RWPE2 (cell line): ENCODE data around the gene TEN1.
A peak's percentile ranks its signal among the peaks of the same experiment; 100 is the strongest.

Source experiments
- ATAC-seq: fragments of 200-7000 bp; cut with Tn5 transposase; 3 replicates; pipeline ENCODE4 v1.9.1; 2021; ENCODE audit warnings: low read depth
- DNase-seq: peaks from one replicate; pipeline ENCODE4 v3.0.0-alpha.2; 2020; ENCODE audit warnings: low spot score
- H3K27ac ChIP-seq: fragments of 450-650 bp; 2 replicates; pipeline ENCODE4 v1.5.1; 2017; ENCODE audit warnings: mild to moderate bottlenecking; ENCODE audit not compliant: poor library complexity, severe bottlenecking
- H3K27me3 ChIP-seq: fragments of 250-450 bp; sonication (Bioruptor Pico); 2 replicates; pipeline ENCODE4 v1.5.1; 2021; ENCODE audit warnings: mild to moderate bottlenecking, moderate library complexity; ENCODE audit not compliant: insufficient read depth, poor library complexity, severe bottlenecking
- H3K36me3 ChIP-seq: fragments of 250-450 bp; sonication (Bioruptor Pico); 2 replicates; pipeline ENCODE4 v1.5.1; 2020; ENCODE audit warnings: low read depth, mild to moderate bottlenecking, moderate library complexity
- H3K4me1 ChIP-seq: fragments of 250-450 bp; sonication (Bioruptor Pico); 2 replicates; pipeline ENCODE4 v1.5.1; 2021; ENCODE audit warnings: mild to moderate bottlenecking, moderate library complexity; ENCODE audit not compliant: insufficient read depth, poor library complexity, severe bottlenecking
- H3K4me3 ChIP-seq: fragments of 250-450 bp; sonication (Bioruptor Pico); 2 replicates; pipeline ENCODE4 v1.5.1; 2021; ENCODE audit warnings: mild to moderate bottlenecking, moderate library complexity; ENCODE audit not compliant: severe bottlenecking
- H3K9me3 ChIP-seq: fragments of 250-450 bp; sonication (Bioruptor Pico); 2 replicates; pipeline ENCODE4 v1.5.1; 2021; ENCODE audit warnings: mild to moderate bottlenecking, moderate library complexity; ENCODE audit not compliant: severe bottlenecking
- CTCF ChIP-seq: fragments of 450-650 bp; IDR thresholded peaks from one replicate; pipeline ENCODE4 v1.5.1; 2017; ENCODE audit warnings: mild to moderate bottlenecking, moderate library complexity; ENCODE audit not compliant: poor library complexity, severe bottlenecking

Gene TEN1

GRCh38 chr17:76018340-76018680 is 39.3 kb downstream of the TEN1 start:
- no peak for TF ChIP-seq CTCF
- H3K4me3 ChIP-seq = no peak overlapping the region
- H3K9me3 ChIP-seq = no peaks in the 10 kb centered on the region
- peak; percentile 63 for DNase-seq
- H3K4me1 ChIP-seq = no peaks in the 10 kb centered on the region
- ATAC-seq = no peak
- H3K36me3 ChIP-seq = peaks cover 30% of the 10 kb centered on the region
- no peak overlapping the region for H3K27ac ChIP-seq
- H3K27me3 ChIP-seq = no peaks in the 10 kb centered on the region

GRCh38 chr17:76018801-76019200 is 39.8 kb downstream of the TEN1 start:
- Histone ChIP-seq H3K27me3 (no peaks in the 10 kb centered on the region), H3K27ac (no peak overlapping the region), H3K4me3 (no peak overlapping the region), H3K4me1 (no peaks in the 10 kb centered on the region), H3K9me3 (no peaks in the 10 kb centered on the region), H3K36me3 (peaks cover 30% of the 10 kb centered on the region)
- ATAC-seq (no peak), DNase-seq (peak; percentile 45)
- TF ChIP-seq CTCF = no peak

- no peaks in the 10 kb centered on the region for H3K27me3 ChIP-seq
- H3K4me3 ChIP-seq = no peak overlapping the region
- H3K9me3 ChIP-seq = no peaks in the 10 kb centered on the region
- ATAC-seq = no peak
- TF ChIP-seq CTCF = no peak
- no peak for DNase-seq
- H3K36me3 ChIP-seq = peaks cover 19% of the 10 kb centered on the region
- no peaks in the 10 kb centered on the region for H3K4me1 ChIP-seq
- no peak overlapping the region for H3K27ac ChIP-seq
These were observed 40.9 kb downstream of the TEN1 start for GRCh38 chr17:76019833-76020467.

- Histone ChIP-seq H3K36me3 (peaks cover 19% of the 10 kb centered on the region), H3K4me1 (no peaks in the 10 kb centered on the region), H3K27ac (no peak overlapping the region), H3K27me3 (no peaks in the 10 kb centered on the region), H3K4me3 (no peak overlapping the region), H3K9me3 (no peaks in the 10 kb centered on the region)
- DNase-seq (peak; percentile 65), ATAC-seq (no peak)
- no peak for TF ChIP-seq CTCF
These were observed 43.2 kb downstream of the TEN1 start for GRCh38 chr17:76022285-76022684.
